ENCODE results near the gene FOXJ2.

GRCh38 chr12:8035440-8036010 lies 3.0 kb downstream of the FOXJ2 start:
- TF ChIP-seq CTCF (IDR thresholded peaks at IDR 0.05): no peak
- no peak for TF ChIP-seq POLR2A (IDR thresholded peaks at IDR 0.05)

All from sigmoid colon (tissue), 3 donors.